HG03066 (cell line): ENCODE results near the gene HEATR5A.
"Not testable (repeated sequence)": the region's sequence is repeated elsewhere in the genome, so short reads cannot be mapped to it uniquely, and the experiment has no call there.

Experiments
- ATAC-seq: cut with Tn5 transposase; IDR thresholded peaks from one replicate; pipeline ENCODE4 v1.9.1; 2021; ENCODE audit warnings: low read depth; ENCODE audit not compliant: unreplicated experiment

Gene HEATR5A

DNA sequence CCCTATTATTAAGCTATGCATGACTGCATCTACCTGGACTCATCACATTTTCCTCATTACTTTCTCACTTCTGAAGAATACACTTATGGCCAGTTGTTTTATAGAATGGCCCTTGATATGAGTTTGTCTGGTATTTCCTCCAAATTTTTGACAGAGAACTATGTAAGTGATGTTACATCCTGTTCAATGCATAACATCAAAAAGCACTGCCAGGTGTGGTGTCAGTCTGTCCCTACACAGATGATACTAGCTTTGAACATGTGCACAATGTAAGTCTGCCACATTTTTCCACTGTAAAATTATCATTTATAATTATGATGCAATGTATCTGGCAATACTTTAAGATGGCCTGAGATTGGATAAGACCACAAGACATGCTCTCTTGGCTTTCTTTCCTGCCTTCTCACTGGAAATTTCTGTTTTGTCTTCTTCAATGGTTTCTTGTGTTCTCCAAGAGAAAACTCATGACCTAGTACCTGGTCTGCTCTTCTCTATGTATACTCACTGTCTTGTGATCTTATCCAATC lies 28.3 kb downstream of the HEATR5A start:
- no peak for ATAC-seq

GRCh38 chr14:31391473-31391872 lies 28.9 kb downstream of the HEATR5A start:
- ATAC-seq: no peak

DNA sequence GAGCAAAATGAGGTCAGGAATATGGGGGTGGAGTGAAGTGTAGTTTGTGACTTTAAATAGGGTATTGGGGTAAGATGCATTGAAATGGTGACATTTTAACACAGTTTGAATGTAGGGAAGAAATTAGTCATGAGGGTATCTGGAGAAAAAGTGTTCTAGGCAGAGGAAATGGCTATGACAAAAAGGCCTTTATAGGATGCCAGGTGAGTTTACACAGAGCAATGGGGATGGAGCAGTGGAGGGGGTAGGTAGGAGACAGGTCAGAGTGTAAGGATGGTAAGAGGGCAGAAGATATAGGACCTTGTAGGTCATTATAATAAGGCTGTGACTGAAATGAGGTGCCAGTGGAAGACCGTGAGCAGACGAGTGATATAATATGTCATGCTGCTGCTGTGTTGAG lies 30.4 kb downstream of the HEATR5A start:
- no peak for ATAC-seq

- no peak for ATAC-seq
Measured at GRCh38 chr14:31388687-31389413, 31.5 kb downstream of the HEATR5A start.

DNA sequence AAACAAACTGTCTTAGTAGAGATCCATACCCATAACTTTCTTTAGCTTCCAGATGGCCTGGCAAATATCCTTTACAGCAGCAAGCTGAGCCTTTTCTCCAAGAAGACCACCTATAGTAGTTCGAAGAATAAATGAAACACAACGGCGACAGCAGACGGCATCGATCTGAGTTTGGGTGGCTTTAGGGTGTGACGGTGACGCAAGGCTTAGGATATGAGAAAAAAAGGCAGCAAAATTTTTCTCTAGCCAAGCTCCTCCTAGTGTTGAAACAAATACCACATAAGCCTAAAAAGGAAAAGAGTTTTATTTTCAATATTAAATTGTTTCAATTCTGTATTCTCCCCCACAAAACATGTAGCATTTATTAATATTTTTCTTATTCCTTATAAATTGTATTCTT lies 33.3 kb downstream of the HEATR5A start:
- ATAC-seq: no peak

DNA sequence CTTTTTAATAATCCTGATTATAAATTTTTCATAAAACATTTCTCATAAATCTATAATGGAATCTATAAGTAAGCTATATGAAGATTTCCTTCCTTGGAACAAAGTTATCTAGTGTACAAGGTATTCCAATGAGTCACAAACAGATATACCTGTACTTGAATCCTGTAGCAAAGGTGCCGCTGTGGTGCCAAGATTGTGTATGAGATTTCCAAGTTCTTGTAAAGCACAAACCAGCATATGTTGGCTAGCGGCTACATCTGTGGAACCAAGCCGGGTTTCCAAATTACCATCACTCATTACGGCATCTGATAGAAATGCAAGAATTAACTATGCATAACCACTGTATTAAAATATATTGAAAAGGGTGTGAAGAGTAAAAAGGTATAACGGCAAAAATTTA lies 34.1 kb downstream of the HEATR5A start:
- no peak for ATAC-seq

GRCh38 chr14:31382221-31382620 lies 38.1 kb downstream of the HEATR5A start:
- ATAC-seq: no peak

- no peak for ATAC-seq
Measured at GRCh38 chr14:31380106-31380505, 40.2 kb downstream of the HEATR5A start.

- not testable (repeated sequence) for ATAC-seq
Measured at GRCh38 chr14:31379125-31379947, 41.0 kb downstream of the HEATR5A start.

GRCh38 chr14:31377433-31377832 lies 42.9 kb downstream of the HEATR5A start:
- ATAC-seq: no peak

- no peak for ATAC-seq
Measured at GRCh38 chr14:31371646-31372045, 48.7 kb downstream of the HEATR5A start.

DNA sequence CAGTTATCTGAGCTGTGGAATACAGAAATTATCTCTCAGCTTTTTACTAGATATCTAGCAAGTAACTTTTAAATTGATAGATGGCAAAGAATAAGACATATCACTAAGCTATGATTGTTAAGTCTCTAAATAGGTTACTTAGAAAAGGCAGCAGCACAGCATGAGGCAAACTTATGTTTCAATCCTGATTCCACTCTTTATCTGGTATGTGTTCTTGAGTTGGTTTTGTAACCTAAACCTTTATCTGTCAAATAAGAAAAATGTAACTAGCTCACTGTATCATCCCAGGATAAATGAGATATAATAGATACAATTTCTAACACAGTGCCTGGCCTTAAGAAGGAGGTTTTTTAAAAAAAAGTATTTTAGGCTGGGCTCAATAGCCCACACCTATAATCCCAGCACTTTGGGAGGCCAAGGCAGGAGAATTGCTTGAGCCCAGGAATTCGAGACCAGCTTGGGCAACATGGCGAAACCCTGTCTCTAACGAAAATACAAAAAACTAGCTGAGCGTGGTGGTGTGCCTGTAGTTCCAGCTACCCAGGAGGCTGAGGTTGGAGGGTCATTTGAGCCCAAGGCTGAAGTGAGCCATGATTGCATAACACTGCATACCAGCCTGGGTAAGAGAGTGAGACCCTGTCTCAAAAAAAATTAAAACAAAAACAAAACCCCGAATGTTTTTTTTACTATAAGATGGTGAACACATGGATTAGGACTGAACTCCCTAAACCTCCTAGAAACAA lies 56.8 kb downstream of the HEATR5A start:
- no peak for ATAC-seq

DNA sequence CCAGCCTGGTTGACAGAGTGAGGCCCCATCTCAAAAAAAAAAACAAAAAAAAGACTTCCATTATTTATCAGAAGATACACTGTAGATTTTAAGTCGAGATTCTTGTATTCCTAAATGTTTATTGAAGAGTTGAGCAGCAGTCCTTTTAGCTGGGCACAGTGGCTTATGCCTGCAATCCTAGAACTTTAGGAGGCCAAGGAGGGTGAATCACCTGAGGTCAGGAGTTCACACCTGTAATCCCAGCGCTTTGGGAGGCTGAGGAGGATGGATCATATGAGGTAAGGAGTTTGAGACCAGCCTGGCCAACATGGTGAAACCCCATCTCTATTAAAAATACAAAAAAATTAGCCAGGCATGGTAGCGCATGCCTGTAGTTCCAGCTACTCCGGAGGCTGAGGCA lies 57.6 kb downstream of the HEATR5A start:
- ATAC-seq: no peak

GRCh38 chr14:31361761-31362160 lies 58.6 kb downstream of the HEATR5A start:
- not testable (repeated sequence) for ATAC-seq

DNA sequence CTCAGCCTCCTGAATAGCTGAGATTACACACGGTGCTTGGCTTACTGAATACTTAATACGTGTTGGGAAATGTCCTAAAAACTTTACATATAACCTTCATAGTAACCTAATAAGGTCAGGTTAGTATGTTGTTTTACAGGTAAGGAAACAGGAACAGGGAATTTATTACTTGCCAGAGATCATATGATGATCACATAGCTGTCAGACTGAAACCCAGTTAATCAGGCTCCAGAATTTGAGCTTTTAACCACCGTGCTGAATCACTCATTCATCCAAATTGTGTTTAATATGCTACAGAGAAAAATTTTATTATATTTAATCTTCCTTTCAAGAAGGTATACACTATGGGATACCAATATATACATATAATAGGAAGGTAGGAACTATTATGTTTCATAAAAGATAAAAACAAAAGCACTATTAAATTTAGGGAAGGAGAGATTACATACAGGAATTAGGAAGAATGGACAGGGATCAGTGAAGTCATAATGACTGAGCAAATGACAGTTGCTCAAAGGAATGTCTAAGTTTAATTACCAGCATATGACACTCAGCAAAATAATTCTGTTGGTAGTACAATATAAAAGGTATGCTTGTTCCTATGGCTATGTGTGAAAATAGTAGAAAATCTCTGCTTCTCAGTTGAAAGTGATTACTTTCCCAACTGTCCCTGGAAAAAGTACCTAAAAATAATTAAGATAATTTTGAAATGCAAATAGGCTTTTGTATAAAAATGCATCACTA lies 59.3 kb downstream of the HEATR5A start:
- no peak for ATAC-seq

DNA sequence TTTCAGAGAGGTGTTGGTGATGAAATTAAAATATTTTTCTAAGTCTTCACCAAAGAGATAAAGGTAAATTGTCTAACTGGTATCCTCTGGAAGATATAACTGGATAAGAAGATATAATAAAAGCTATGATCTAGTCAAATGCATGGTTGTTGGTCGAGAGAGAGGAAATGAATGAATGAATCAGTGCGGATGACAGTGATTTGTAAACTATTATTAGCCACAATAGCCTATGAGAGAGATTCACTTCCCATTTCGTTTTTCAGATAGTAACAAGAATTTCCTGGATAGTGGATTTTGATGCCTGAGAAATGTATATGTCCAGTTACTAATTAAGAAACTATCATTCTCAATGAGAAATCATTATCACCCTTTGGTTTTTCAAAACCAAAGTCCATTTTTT lies 63.1 kb downstream of the HEATR5A start:
- ATAC-seq: no peak

- ATAC-seq: no peak
Measured at GRCh38 chr14:31346097-31346496, 74.3 kb downstream of the HEATR5A start.

GRCh38 chr14:31341280-31341679 lies 79.1 kb downstream of the HEATR5A start:
- ATAC-seq: no peak

- ATAC-seq: no peak
Measured at GRCh38 chr14:31340297-31341063, 79.9 kb downstream of the HEATR5A start.

GRCh38 chr14:31339743-31340142 lies 80.6 kb downstream of the HEATR5A start:
- ATAC-seq: no peak
